CD4-positive, alpha-beta memory T cell (primary cell): Measurements from ENCODE around the gene NEDD9. TPM values are rescaled to one million over a fixed set of nuclear protein-coding genes. Genes with fewer than 3 reads are reported as not detected.

Source experiments
- CTCF ChIA-PET: fragments of 350-600 bp; sonication (Branson Sonifier 250); formaldehyde crosslinking; loops from one replicate; lab custom pipeline; 2021; ENCODE audit warnings: inconsistent platforms; ENCODE audit not compliant: partially characterized antibody; lab: Charles Lee
- POLR2A ChIA-PET: fragments of 350-600 bp; sonication (Branson Sonifier 250); formaldehyde crosslinking; loops from one replicate; lab custom pipeline; 2021; ENCODE audit not compliant: partially characterized antibody; lab: Charles Lee
- DNase-seq, 5 donors: peaks; one replicate each; pipeline versions ENCODE4 v3.0.0 to v3.0.0-alpha.2; 2020 to 2022; ENCODE audit warnings: mixed read lengths in 1 of 5
- H3K27ac ChIP-seq: one replicate; pipeline ENCODE4 v1.7.0; 2013; ENCODE audit warnings: low read depth, low read length
- H3K27me3 ChIP-seq: 2 replicates; pipeline ENCODE4 v1.7.0; 2013; ENCODE audit warnings: mild to moderate bottlenecking, low read length, moderate library complexity; ENCODE audit not compliant: insufficient read depth
- H3K36me3 ChIP-seq: 2 replicates; pipeline ENCODE4 v1.7.0; 2013; ENCODE audit warnings: mild to moderate bottlenecking, low read length, moderate library complexity; ENCODE audit not compliant: insufficient read depth
- H3K4me1 ChIP-seq: 2 replicates; pipeline ENCODE4 v1.7.0; 2013; ENCODE audit warnings: mild to moderate bottlenecking, low read length, moderate library complexity; ENCODE audit not compliant: insufficient read depth
- H3K4me3 ChIP-seq, 2 donors: one replicate each; pipeline ENCODE4 v1.7.0; 2013; ENCODE audit warnings: low read length in 2 of 2, mild to moderate bottlenecking in 1 of 2
- H3K9me3 ChIP-seq, 2 donors: one replicate each; pipeline ENCODE4 v1.7.0; 2013; ENCODE audit warnings: low read length in 2 of 2, control low read depth in 1 of 2; ENCODE audit not compliant: control insufficient read depth in 1 of 2
- H3K27ac Mint-ChIP-seq, 7 donors: one replicate each; pipeline ENCODE4 v1.8.0; 2020 to 2021; ENCODE audit warnings: mixed read lengths in 7 of 7, mild to moderate bottlenecking in 6 of 7, inconsistent platforms in 3 of 7, moderate library complexity in 3 of 7
- H3K27me3 Mint-ChIP-seq, 2 donors: one replicate each; pipeline ENCODE4 v1.8.0; 2020 to 2021; ENCODE audit warnings: mixed read lengths in 2 of 2
- H3K36me3 Mint-ChIP-seq, 2 donors: one replicate each; pipeline ENCODE4 v1.8.0; 2020 to 2021; ENCODE audit warnings: mixed read lengths in 2 of 2, inconsistent platforms in 1 of 2, mild to moderate bottlenecking in 1 of 2
- H3K4me1 Mint-ChIP-seq, 4 donors: one replicate each; pipeline ENCODE4 v1.8.0; 2020 to 2021; ENCODE audit warnings: mixed read lengths in 4 of 4, mild to moderate bottlenecking in 1 of 4
- H3K4me3 Mint-ChIP-seq, 8 donors: one replicate each; pipeline ENCODE4 v1.8.0; 2020 to 2021; ENCODE audit warnings: mixed read lengths in 8 of 8, mild to moderate bottlenecking in 7 of 8, moderate library complexity in 6 of 8, inconsistent platforms in 3 of 8
- H3K9me3 Mint-ChIP-seq, 8 donors: one replicate each; pipeline ENCODE4 v1.8.0; 2020 to 2021; ENCODE audit warnings: mixed read lengths in 8 of 8, mild to moderate bottlenecking in 5 of 8, inconsistent platforms in 3 of 8, moderate library complexity in 1 of 8
- intact Hi-C: fragments of 100-400 bp; cut with micrococcal nuclease; formaldehyde crosslinking; loops from one replicate; pipeline ENCODE4 v1.15.1; 2023
- polyA plus RNA-seq, 2 donors: library from polyadenylated mRNA; unstranded; fragments of 300-500 nt; fragmentation: Illumina TruSeq; gene quantifications; one replicate each; pipeline ENCODE4 v1.2.3, GENCODE V29; 2021
- total RNA-seq, 2 experiments: library from RNA; stranded (reverse); gene quantifications; one replicate each; pipeline ENCODE4 v1.2.3, GENCODE V29; 2021

The NEDD9 gene
- total and polyA plus RNA-seq, 4 experiments from 2014 or later = 17.2 to 47.4 (median 40.6) TPM

DNA sequence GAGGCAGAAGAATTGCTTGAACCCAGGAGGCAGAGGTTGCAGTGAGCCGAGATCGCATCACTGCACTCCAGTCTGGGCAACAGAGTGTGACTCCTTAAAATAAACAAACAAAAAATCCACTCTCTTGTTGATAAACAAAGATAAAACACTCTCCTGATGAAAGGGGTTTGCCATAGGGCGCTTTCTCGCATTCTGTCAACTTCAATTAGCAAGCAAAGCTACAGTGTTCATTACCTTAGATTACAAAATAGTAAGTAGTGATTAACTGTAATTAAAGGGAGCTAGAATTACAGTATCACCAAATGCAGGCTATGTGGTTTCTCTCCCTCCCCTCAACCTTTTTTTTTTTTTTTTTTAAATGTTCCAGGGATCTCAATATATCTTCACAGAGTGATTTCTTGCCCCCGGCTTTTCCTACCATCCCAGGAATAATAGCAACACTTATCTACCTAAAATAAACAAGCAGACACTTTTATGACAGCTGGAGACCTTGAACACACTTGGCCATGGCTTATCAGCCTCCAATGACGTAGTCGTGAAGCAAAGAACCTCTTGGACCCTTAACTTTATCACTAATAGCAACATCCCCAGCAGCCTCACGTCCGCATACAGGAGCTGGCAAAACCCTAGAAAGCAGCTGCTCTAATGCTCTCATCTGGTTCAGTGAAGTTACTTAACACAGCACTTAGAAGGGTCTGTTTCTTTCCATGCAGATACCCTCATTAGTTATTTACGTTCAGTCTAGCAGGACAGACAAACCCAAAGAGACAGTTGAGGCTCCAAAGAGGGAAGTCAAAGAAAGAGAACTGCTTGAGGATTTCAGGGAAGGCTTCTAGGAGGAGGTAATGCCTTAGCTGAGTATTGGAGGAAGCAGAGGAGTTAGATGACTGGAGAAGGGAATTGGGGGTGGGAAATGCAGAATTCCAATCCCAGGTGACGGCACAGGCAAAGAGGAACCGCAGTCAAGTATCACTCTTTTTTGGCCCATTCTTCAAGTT, 37.9 kb upstream of the NEDD9 start:
- no peaks in the 10 kb centered on the region for H3K27me3 ChIP-seq
- Mint-ChIP-seq H3K36me3 (peaks cover 22 to 38% of the 10 kb centered on the region in 2 donors), H3K27ac (peak overlapping the region in 1 of 7 donors; percentile 36), H3K4me1 (peaks cover 4 to 20% (median 16%) of the 10 kb centered on the region in 4 donors), H3K4me3 (no peak overlapping the region), H3K9me3 (peaks cover 0 to 5% (median 0%) of the 10 kb centered on the region in 8 donors), H3K27me3 (no peaks in the 10 kb centered on the region)
- H3K4me1 ChIP-seq = peaks cover 10% of the 10 kb centered on the region
- no peak overlapping the region for H3K27ac ChIP-seq
- intact Hi-C loops = no loop called here
- ChIA-PET POLR2A (interaction anchor here (1.2 kb wide), 1 partner anchor 12 kb away, joined by 3 read pairs; no protein-coding TSS in a partner anchor), CTCF (interaction anchor here (1.0 to 1.5 kb wide), 2 partner anchors 9 to 111 kb away, joined by 3 read pairs; no protein-coding TSS in a partner anchor)
- H3K4me3 ChIP-seq = no peak overlapping the region
- H3K36me3 ChIP-seq = peaks cover 7% of the 10 kb centered on the region
- no peaks in the 10 kb centered on the region for H3K9me3 ChIP-seq
- no peak for DNase-seq

DNA sequence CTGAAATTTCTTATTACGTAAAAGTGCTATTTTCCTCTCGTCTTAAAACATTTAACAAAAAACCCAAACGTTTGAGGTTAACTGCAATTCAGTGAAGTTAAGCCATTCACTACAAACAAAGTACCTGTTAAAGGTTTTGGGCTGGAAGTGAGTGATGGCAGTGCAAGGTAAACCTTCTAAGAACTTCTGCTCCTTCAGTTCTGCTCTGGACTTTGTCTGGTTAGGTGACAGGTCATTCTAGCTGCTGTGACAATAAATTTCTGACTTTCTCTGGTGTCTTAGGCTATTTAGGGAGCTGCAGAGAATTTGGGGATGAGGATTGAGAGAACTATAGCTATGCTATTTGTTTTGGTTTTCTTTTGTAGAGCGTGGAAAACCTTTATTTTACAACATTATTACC, 36.5 kb upstream of the NEDD9 start:
- Mint-ChIP-seq H3K9me3 (peaks cover 0 to 5% (median 0%) of the 10 kb centered on the region in 8 donors), H3K4me3 (no peak overlapping the region), H3K27me3 (no peaks in the 10 kb centered on the region), H3K27ac (peak overlapping the region in 1 of 7 donors; percentile 14), H3K36me3 (peaks cover 22 to 33% of the 10 kb centered on the region in 2 donors), H3K4me1 (peaks cover 7 to 18% (median 15%) of the 10 kb centered on the region in 4 donors)
- intact Hi-C loops = no loop called here
- H3K27ac ChIP-seq = no peak overlapping the region
- H3K4me1 ChIP-seq = peaks cover 3% of the 10 kb centered on the region
- CTCF ChIA-PET = no interaction called here
- POLR2A ChIA-PET = interaction anchor here (0.6 kb wide), 1 partner anchor 9 kb away, joined by 5 read pairs; no protein-coding TSS in a partner anchor
- no peaks in the 10 kb centered on the region for H3K27me3 ChIP-seq
- peaks cover 7% of the 10 kb centered on the region for H3K36me3 ChIP-seq
- DNase-seq = no peak
- H3K4me3 ChIP-seq = no peak overlapping the region
- H3K9me3 ChIP-seq = no peaks in the 10 kb centered on the region

DNA sequence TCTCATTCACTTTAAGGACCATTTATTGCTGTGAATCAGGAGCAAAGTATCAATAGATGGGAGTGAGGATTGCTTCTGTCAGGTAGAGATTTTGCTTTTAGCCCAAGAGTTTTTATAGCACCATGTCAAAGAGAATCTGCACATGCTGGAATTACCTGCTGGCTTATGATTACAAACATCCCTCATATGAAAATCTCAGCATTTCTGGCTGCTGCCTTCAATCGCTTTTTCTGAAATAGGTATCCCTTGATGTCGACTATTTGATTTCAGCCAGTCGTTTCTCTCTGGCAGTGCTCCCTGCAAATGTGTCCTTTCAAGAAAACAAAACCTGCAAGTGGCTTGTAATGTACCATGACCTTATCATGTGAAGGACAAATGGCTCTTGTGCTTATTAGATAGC, 34.5 kb upstream of the NEDD9 start:
- POLR2A ChIA-PET = no interaction called here
- H3K27ac ChIP-seq = no peak overlapping the region
- H3K9me3 Mint-ChIP-seq = peaks cover 0 to 5% (median 0%) of the 10 kb centered on the region in 8 donors
- peaks cover 7% of the 10 kb centered on the region for H3K36me3 ChIP-seq
- H3K27me3 Mint-ChIP-seq = no peaks in the 10 kb centered on the region
- DNase-seq = no peak
- peaks cover 14% of the 10 kb centered on the region for H3K4me1 ChIP-seq
- no peaks in the 10 kb centered on the region for H3K27me3 ChIP-seq
- CTCF ChIA-PET = no interaction called here
- H3K4me1 Mint-ChIP-seq = peaks cover 16 to 37% (median 25%) of the 10 kb centered on the region in 4 donors
- no peak overlapping the region for H3K4me3 Mint-ChIP-seq
- no peak overlapping the region for H3K4me3 ChIP-seq
- peaks cover 14% of the 10 kb centered on the region in 2 donors for H3K36me3 Mint-ChIP-seq
- H3K9me3 ChIP-seq = no peaks in the 10 kb centered on the region
- intact Hi-C loops = no loop called here
- H3K27ac Mint-ChIP-seq = peak overlapping the region in 1 of 7 donors; percentile 37

DNA sequence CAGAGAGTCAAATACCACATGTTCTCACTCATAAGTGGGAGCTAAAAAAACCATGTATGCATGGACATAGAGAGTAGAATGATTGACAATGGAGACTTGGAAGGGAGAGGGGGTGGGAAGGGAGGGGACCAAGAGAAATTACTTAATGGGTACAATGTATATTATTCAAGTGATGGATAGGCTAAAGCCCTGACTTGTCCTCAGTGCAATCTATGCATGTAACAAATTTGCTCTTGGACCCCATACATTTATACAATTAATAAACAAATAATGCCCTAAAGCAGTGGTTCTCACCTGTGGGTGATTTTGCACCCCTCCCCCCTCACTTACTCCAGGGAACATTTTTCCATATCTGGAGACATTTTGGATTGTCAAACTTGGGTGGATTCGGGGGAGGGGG, 33.5 kb upstream of the NEDD9 start:
- Histone ChIP-seq H3K9me3 (no peaks in the 10 kb centered on the region), H3K4me3 (no peak overlapping the region), H3K36me3 (no peaks in the 10 kb centered on the region), H3K27ac (no peak overlapping the region), H3K4me1 (peaks cover 17% of the 10 kb centered on the region), H3K27me3 (no peaks in the 10 kb centered on the region)
- peaks cover 0 to 5% (median 0%) of the 10 kb centered on the region in 8 donors for H3K9me3 Mint-ChIP-seq
- H3K27ac Mint-ChIP-seq = no peak overlapping the region
- ChIA-PET POLR2A (no interaction called here), CTCF (no interaction called here)
- H3K4me3 Mint-ChIP-seq = no peak overlapping the region
- H3K27me3 Mint-ChIP-seq = no peaks in the 10 kb centered on the region
- peaks cover 23 to 47% (median 33%) of the 10 kb centered on the region in 4 donors for H3K4me1 Mint-ChIP-seq
- intact Hi-C loops = no loop called here
- peaks cover 7 to 18% of the 10 kb centered on the region in 2 donors for H3K36me3 Mint-ChIP-seq
- DNase-seq = no peak

DNA sequence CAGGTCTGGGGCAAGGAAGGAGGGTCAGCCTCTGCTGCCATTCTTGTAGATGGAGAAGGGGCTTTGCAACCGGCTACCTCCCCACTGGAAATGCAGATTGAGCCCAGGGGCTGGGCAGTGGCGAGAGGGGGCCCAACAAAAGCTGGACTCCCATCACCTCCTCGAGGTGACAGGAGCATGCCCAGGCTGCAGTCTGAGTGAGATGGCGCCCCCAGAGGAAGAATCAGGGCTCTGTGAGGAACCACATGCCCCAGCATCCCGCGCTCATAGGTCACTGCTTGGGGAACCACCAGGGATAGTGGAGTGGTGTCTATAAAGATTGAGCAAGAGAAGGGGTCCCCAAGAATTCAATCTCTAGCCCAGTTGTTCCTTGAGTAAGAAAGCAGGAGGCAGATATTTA, 31.6 kb upstream of the NEDD9 start:
- Mint-ChIP-seq H3K27ac (peak overlapping the region in 1 of 7 donors; percentile 29), H3K27me3 (no peaks in the 10 kb centered on the region), H3K9me3 (peaks cover 0 to 5% (median 0%) of the 10 kb centered on the region in 8 donors), H3K36me3 (peaks cover 7 to 19% of the 10 kb centered on the region in 2 donors), H3K4me1 (peaks cover 33 to 65% (median 47%) of the 10 kb centered on the region in 4 donors), H3K4me3 (peak overlapping the region in 1 of 8 donors; percentile 20)
- POLR2A ChIA-PET = no interaction called here
- no peaks in the 10 kb centered on the region for H3K36me3 ChIP-seq
- CTCF ChIA-PET = interaction anchor here (2.3 kb wide), 1 partner anchor 118 kb away, joined by 5 read pairs; no protein-coding TSS in a partner anchor
- H3K9me3 ChIP-seq = no peaks in the 10 kb centered on the region
- intact Hi-C loops = no loop called here
- H3K27me3 ChIP-seq = no peaks in the 10 kb centered on the region
- H3K27ac ChIP-seq = no peak overlapping the region
- H3K4me3 ChIP-seq = no peak overlapping the region
- H3K4me1 ChIP-seq = peaks cover 36% of the 10 kb centered on the region
- no peak for DNase-seq

DNA sequence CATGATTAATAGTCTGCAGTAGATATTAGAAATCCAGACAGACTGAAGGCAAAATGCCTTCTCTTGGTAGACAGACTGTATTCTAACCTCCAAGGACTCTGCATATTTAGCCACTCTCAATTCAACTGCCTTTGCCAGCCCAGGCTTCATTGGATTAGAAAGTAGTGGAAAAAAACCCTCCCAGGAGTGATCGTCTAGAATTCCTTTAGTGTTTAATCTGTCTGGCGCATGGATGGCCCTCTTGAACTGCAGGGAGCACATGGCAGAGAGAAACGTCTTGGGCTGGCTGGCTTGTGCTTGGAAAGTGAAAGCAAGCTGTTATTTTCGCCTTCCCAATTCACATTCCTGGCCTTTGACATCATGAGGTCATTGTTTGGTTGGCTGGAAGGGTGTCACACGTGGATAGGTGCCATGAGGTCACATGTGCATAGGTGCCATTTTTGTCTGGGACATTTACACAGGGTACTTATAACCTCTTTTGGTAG, 30.9 kb upstream of the NEDD9 start:
- no peaks in the 10 kb centered on the region for H3K9me3 ChIP-seq
- peaks cover 0 to 5% (median 0%) of the 10 kb centered on the region in 8 donors for H3K9me3 Mint-ChIP-seq
- H3K4me3 ChIP-seq = no peak overlapping the region
- H3K4me1 ChIP-seq = peaks cover 43% of the 10 kb centered on the region
- peak overlapping the region in 6 of 8 donors; percentile 7 to 68 (median 36) for H3K4me3 Mint-ChIP-seq
- intact Hi-C loops = no loop called here
- H3K27me3 ChIP-seq = no peaks in the 10 kb centered on the region
- peak overlapping the region; percentile 4 to 91 (median 70) for H3K27ac Mint-ChIP-seq
- peaks cover 40 to 73% (median 54%) of the 10 kb centered on the region in 4 donors for H3K4me1 Mint-ChIP-seq
- ChIA-PET CTCF (interaction anchor here (2.3 kb wide), 1 partner anchor 119 kb away, joined by 5 read pairs; no protein-coding TSS in a partner anchor), POLR2A (no interaction called here)
- H3K27me3 Mint-ChIP-seq = no peaks in the 10 kb centered on the region
- H3K36me3 ChIP-seq = no peaks in the 10 kb centered on the region
- H3K36me3 Mint-ChIP-seq = peaks cover 6 to 19% of the 10 kb centered on the region in 2 donors
- no peak overlapping the region for H3K27ac ChIP-seq
- no peak for DNase-seq
